GM23248 (cell line): ENCODE data around the gene PLPPR1. TPM values are rescaled to one million over a fixed set of nuclear protein-coding genes. Genes with fewer than 3 reads are reported as not detected.

Experiments used
- DNase-seq: peaks from one replicate; pipeline ENCODE4 v3.0.0-alpha.2; 2015
- H2AFZ ChIP-seq: fragments of 200-600 bp; sonication (generic); 2 replicates; pipeline ENCODE4 v1.6.1; 2016; ENCODE audit warnings: antibody characterized with exemption
- H3F3A ChIP-seq: fragments of 200-600 bp; sonication (generic); 2 replicates; pipeline ENCODE4 v1.6.1; 2016; ENCODE audit warnings: mild to moderate bottlenecking, antibody characterized with exemption, mixed run types; ENCODE audit not compliant: insufficient read depth
- H3K27ac ChIP-seq: fragments of 200-600 bp; sonication (generic); 2 replicates; pipeline ENCODE4 v1.5.1; 2016; ENCODE audit warnings: mild to moderate bottlenecking
- H3K27me3 ChIP-seq: fragments of 200-600 bp; sonication (generic); replicated peaks from 2 replicates; pipeline ENCODE4 v1.6.1; 2016; ENCODE audit warnings: mild to moderate bottlenecking; ENCODE audit not compliant: insufficient read depth
- H3K36me3 ChIP-seq: fragments of 200-600 bp; sonication (generic); 2 replicates; pipeline ENCODE4 v1.6.1; 2016; ENCODE audit warnings: low read depth, mild to moderate bottlenecking
- H3K4me1 ChIP-seq: fragments of 200-600 bp; sonication (generic); 2 replicates; pipeline ENCODE4 v1.6.1; 2016; ENCODE audit warnings: mild to moderate bottlenecking; ENCODE audit not compliant: insufficient read depth
- H3K4me2 ChIP-seq: fragments of 200-600 bp; sonication (generic); one replicate; pipeline ENCODE4 v1.6.1; 2016; ENCODE audit warnings: mild to moderate bottlenecking; ENCODE audit not compliant: unreplicated experiment
- H3K4me3 ChIP-seq: fragments of 200-600 bp; sonication (generic); 2 replicates; pipeline ENCODE4 v1.5.1; 2016; ENCODE audit warnings: mild to moderate bottlenecking
- H3K79me2 ChIP-seq: fragments of 200-600 bp; sonication (generic); 2 replicates; pipeline ENCODE4 v1.6.1; 2016; ENCODE audit warnings: mild to moderate bottlenecking; ENCODE audit not compliant: insufficient read depth
- H3K9ac ChIP-seq: fragments of 200-600 bp; sonication (generic); 2 replicates; pipeline ENCODE4 v1.6.1; 2016; ENCODE audit warnings: mild to moderate bottlenecking
- H3K9me2 ChIP-seq: fragments of 200-600 bp; sonication (generic); 2 replicates; pipeline ENCODE4 v1.6.1; 2016; ENCODE audit warnings: mixed run types, mild to moderate bottlenecking, moderate library complexity; ENCODE audit not compliant: insufficient read depth
- H3K9me3 ChIP-seq: fragments of 200-600 bp; sonication (generic); one replicate; pipeline ENCODE4 v1.6.1; 2017; ENCODE audit warnings: low read depth
- H4K20me1 ChIP-seq: fragments of 200-600 bp; sonication (generic); 2 replicates; pipeline ENCODE4 v1.6.0; 2016; ENCODE audit not compliant: insufficient read depth
- EZH2 ChIP-seq: fragments of 200-600 bp; sonication (generic); IDR thresholded peaks from 2 replicates; pipeline ENCODE4 v1.6.1; 2018; ENCODE audit warnings: antibody characterized with exemption, mild to moderate bottlenecking; ENCODE audit not compliant: insufficient read depth, poor library complexity, severe bottlenecking
- EZH2phosphoT487 ChIP-seq: fragments of 200-600 bp; sonication (generic); IDR thresholded peaks from 2 replicates; pipeline ENCODE4 v1.6.1; 2018; ENCODE audit warnings: antibody characterized with exemption, moderate library complexity, mild to moderate bottlenecking, low read depth; ENCODE audit not compliant: insufficient read depth
- WGBS, 2 experiments: methylation state at CpG; one replicate each; pipeline ENCODE4 v1.1.6; 2015 to 2017; ENCODE audit warnings: low lambda C conversion rate in 2 of 2, low coverage in 1 of 2; ENCODE audit errors: missing lambda C conversion rate in 2 of 2; 5-methylcytosine and 5-hydroxymethylcytosine counted together
- in situ Hi-C: fragments of 300-500 bp; cut with MboI; formaldehyde crosslinking; loops from 2 replicates; pipeline ENCODE4 v1.15.0; 2020
- polyA plus RNA-seq: library from polyadenylated mRNA; unstranded; fragments of >200 nt; fragmentation: Nextera tagmentation; extraction: Ambion mirVana; gene quantifications from 2 replicates; pipeline ENCODE4 v1.2.1, GENCODE V29; 2016
- total RNA-seq: library from RNA; depleted of rRNA; stranded (reverse); fragments of >200 nt; shearing (Covaris generic); gene quantifications from 2 replicates; pipeline ENCODE4 v1.2.3, GENCODE V29; 2014

PLPPR1 gene
- total and polyA plus RNA-seq, 2 experiments from 2014 or later = not detected

DNA sequence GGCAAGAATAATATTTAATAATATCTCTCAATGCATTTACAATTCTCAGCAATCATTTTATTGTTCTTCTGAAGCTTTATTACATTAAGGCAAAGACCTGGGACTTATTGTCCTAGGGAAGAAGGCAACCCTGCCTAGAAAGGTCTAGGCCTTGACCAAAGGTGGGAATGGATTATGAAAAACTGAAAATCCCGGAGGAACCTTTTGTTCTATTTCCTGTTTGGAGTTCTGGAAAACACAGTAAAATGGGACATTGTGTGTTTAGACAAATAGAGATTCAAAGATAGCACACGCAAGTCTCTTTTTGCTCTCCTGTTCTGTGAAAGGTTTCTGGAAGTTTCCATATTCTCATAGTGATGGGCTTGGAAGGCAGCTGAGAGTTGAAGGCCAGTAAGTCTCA is 325.2 kb downstream of the PLPPR1 start:
- Histone ChIP-seq H3K79me2 (no peaks in the 10 kb centered on the region), H4K20me1 (no peaks in the 10 kb centered on the region), H3K4me1 (no peaks in the 10 kb centered on the region), H3K36me3 (no peaks in the 10 kb centered on the region), H3K9me2 (no peaks in the 10 kb centered on the region), H3F3A (no peaks in the 10 kb centered on the region), H2AFZ (no peak overlapping the region), H3K27me3 (no peaks in the 10 kb centered on the region), H3K4me3 (no peak overlapping the region), H3K4me2 (no peak overlapping the region), H3K9ac (no peak overlapping the region), H3K9me3 (no peaks in the 10 kb centered on the region), H3K27ac (no peak overlapping the region)
- no peak for TF ChIP-seq EZH2phosphoT487
- no peak for TF ChIP-seq EZH2
- DNase-seq = no peak
- 63 to 78% methylated on average over 2 of the region's 2 CpGs for WGBS, 2 experiments
- in situ Hi-C loops = no loop called here

DNA sequence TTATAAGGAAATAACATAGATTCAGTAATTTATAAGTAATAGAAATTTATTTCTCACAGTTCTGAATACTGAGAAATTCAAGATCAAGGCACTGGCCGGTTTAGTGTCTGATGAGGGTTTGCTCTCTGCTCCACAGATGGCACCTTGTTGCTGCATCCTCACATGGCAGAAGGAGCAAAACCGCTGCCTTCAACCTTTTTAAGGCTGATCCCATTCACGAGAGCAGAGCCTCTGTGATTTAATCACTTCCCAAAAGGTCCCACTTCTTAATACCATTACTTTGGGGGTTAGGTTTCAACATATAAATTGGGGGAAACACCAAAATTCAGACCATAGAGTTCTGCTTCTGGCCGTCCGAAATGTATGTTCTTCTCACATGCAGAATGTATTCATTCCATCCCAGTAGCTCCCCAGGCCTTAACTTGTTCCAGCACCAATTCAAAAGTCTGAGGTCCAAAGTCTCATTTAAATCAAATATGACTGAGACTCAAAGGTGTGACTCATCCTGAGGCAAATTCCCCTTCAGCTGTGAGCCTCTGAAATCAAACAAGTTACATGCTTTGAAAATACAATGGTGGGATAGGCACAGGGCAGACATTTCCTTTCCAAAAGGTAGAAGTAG is 325.7 kb downstream of the PLPPR1 start:
- H3K9ac ChIP-seq = no peak overlapping the region
- in situ Hi-C loops = no loop called here
- H3K4me1 ChIP-seq = no peaks in the 10 kb centered on the region
- no peaks in the 10 kb centered on the region for H3F3A ChIP-seq
- H3K27ac ChIP-seq = no peak overlapping the region
- H3K4me2 ChIP-seq = no peak overlapping the region
- no peak overlapping the region for H3K4me3 ChIP-seq
- no peak overlapping the region for H2AFZ ChIP-seq
- no peaks in the 10 kb centered on the region for H4K20me1 ChIP-seq
- WGBS, 2 experiments = 64% methylated on average over 5 of the region's 5 CpGs
- H3K79me2 ChIP-seq = no peaks in the 10 kb centered on the region
- H3K9me2 ChIP-seq = no peaks in the 10 kb centered on the region
- H3K27me3 ChIP-seq = no peaks in the 10 kb centered on the region
- TF ChIP-seq EZH2 (no peak), EZH2phosphoT487 (no peak)
- no peaks in the 10 kb centered on the region for H3K36me3 ChIP-seq
- H3K9me3 ChIP-seq = no peaks in the 10 kb centered on the region
- DNase-seq = peak; percentile 8

DNA sequence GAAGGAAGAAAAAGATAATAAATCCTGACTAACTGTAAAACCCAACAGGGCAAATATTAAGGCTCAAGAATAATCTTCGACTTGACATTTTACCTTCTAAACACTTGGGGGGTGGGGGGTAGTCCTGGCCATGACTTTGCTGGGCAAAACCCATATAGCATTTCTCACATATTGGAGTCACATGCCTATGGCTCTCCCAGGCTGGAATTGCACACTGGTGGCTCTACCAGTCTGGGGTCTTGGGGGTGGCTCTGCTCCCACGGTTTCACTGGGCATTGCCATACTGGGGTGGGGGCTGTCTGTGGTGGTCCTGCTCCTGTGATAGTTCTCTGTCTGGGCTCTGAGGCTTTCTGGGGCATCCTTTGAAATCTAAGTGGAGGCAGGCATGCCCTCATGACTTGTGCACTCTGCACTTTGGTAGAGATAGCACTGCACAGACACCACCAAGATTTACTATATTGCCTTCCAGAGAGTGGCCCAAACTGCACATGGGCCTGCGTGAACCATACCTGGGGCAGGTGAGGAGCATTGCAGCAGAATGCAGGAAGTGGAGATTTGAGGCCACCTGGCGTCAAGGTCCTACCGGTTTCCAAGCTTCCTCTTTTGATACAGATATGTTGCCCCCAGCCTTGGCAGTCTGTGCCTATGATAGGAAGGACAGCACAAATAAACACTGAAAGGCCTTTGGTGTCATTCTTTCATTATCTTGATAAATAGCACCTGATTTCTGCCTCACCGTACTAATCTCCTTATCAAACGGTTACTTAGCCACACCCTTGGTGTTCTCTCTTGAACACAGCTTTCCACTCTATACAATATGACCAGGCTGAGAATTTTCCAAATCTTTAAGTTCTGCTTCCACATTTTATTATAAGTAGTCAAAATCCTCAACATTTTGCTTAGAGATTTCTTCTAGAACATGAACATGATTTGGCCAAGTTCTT is 326.5 kb downstream of the PLPPR1 start:
- no peaks in the 10 kb centered on the region for H3K9me3 ChIP-seq
- no peaks in the 10 kb centered on the region for H3K79me2 ChIP-seq
- no peaks in the 10 kb centered on the region for H3K9me2 ChIP-seq
- no peak overlapping the region for H3K4me3 ChIP-seq
- H4K20me1 ChIP-seq = no peaks in the 10 kb centered on the region
- no peaks in the 10 kb centered on the region for H3K36me3 ChIP-seq
- H2AFZ ChIP-seq = no peak overlapping the region
- H3K4me2 ChIP-seq = no peak overlapping the region
- no peaks in the 10 kb centered on the region for H3K27me3 ChIP-seq
- WGBS, 2 experiments = 41 to 57% methylated on average over 7 of the region's 7 CpGs
- TF ChIP-seq EZH2phosphoT487 (no peak), EZH2 (no peak)
- H3K4me1 ChIP-seq = no peaks in the 10 kb centered on the region
- no peaks in the 10 kb centered on the region for H3F3A ChIP-seq
- in situ Hi-C loops = no loop called here
- H3K27ac ChIP-seq = no peak overlapping the region
- H3K9ac ChIP-seq = no peak overlapping the region
- DNase-seq = no peak

DNA sequence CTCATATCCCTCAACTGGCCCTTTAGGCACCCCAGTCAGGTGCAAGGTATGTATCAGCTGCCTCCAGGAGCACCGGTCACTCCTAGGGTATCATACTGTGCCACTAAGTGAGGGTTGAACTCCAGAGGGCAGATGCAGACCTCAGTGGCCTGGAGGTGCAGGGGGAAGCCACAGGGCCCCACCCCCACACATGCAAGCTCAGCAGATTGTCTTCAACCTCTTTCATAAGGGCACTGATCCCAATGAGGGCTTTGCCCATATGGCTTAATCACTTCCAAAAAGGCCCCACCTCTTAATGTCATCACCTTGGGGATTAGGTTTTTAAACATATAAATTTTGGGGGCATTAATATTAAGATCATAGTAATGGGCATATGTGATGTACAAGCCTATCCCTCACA is 328.1 kb downstream of the PLPPR1 start:
- no peaks in the 10 kb centered on the region for H3K9me3 ChIP-seq
- H4K20me1 ChIP-seq = no peaks in the 10 kb centered on the region
- no peaks in the 10 kb centered on the region for H3K79me2 ChIP-seq
- no peak overlapping the region for H3K4me2 ChIP-seq
- no peaks in the 10 kb centered on the region for H3K9me2 ChIP-seq
- H3K36me3 ChIP-seq = no peaks in the 10 kb centered on the region
- TF ChIP-seq EZH2phosphoT487 = no peak
- TF ChIP-seq EZH2 = no peak
- H3K4me3 ChIP-seq = no peak overlapping the region
- no peak overlapping the region for H3K9ac ChIP-seq
- H2AFZ ChIP-seq = no peak overlapping the region
- no peak for DNase-seq
- H3K27ac ChIP-seq = no peak overlapping the region
- H3K4me1 ChIP-seq = no peaks in the 10 kb centered on the region
- no peaks in the 10 kb centered on the region for H3F3A ChIP-seq
- 32 to 50% methylated on average over 1 of the region's 1 CpG for WGBS, 2 experiments
- H3K27me3 ChIP-seq = no peaks in the 10 kb centered on the region
- in situ Hi-C loops = no loop called here
